Tibial artery (tissue), 4 donors: ENCODE measurements around the gene GSG1L.
"Not testable (repeated sequence)": the region's sequence is repeated elsewhere in the genome, so short reads cannot be mapped to it uniquely, and the experiment has no call there.

Source experiments
- DNase-seq, 2 donors: peaks; one replicate each; pipeline ENCODE4 v3.0.0-alpha.2; 2019
- H3K27ac ChIP-seq, 2 donors: fragments of 200-600 bp; sonication (generic) in 1 of 2; 1 replicate in 1 of 2; 2 replicates in 1 of 2; pipeline ENCODE4 v1.5.1; 2018 to 2019; ENCODE audit warnings: mild to moderate bottlenecking in 1 of 2
- H3K27me3 ChIP-seq, 2 donors: fragments of 200-600 bp; sonication (generic) in 1 of 2; one replicate each; pipeline versions ENCODE4 v1.5.1 to v1.6.0; 2016 to 2019
- H3K36me3 ChIP-seq, 3 donors: fragments of 200-600 bp; sonication (generic) in 2 of 3; one replicate each; pipeline ENCODE4 v1.5.1; 2016 to 2019; ENCODE audit warnings: mild to moderate bottlenecking in 2 of 3
- H3K4me1 ChIP-seq, 4 donors: fragments of 200-600 bp; sonication (generic) in 2 of 4; 1 replicate in 3 of 4; 2 replicates in 1 of 4; pipeline ENCODE4 v1.5.1; 2016 to 2019
- H3K4me3 ChIP-seq, 2 donors: fragments of 200-600 bp; sonication (generic) in 1 of 2; 1 replicate in 1 of 2; 2 replicates in 1 of 2; pipeline ENCODE4 v1.5.1; 2018 to 2019; ENCODE audit warnings: mild to moderate bottlenecking in 2 of 2
- H3K9me3 ChIP-seq, 3 donors: fragments of 200-600 bp; sonication (generic) in 1 of 3; one replicate each; pipeline ENCODE4 v1.5.1; 2016 to 2019
- intact Hi-C: fragments of 100-400 bp; cut with DNase I; formaldehyde crosslinking; loops from one replicate; pipeline ENCODE4 v1.15.0; 2023; ENCODE audit warnings: low total_unique reads
- TF ChIP-seq, protein P1 (sequence below), 2 experiments: fragments of 200-600 bp in 1 of 2; fragments of 450-650 bp in 1 of 2; IDR thresholded peaks; one replicate each; pipeline ENCODE4 v1.5.1; 2017 to 2019; ENCODE audit warnings: antibody characterized with exemption in 2 of 2, mild to moderate bottlenecking in 1 of 2, moderate library complexity in 1 of 2

GSG1L gene

DNA sequence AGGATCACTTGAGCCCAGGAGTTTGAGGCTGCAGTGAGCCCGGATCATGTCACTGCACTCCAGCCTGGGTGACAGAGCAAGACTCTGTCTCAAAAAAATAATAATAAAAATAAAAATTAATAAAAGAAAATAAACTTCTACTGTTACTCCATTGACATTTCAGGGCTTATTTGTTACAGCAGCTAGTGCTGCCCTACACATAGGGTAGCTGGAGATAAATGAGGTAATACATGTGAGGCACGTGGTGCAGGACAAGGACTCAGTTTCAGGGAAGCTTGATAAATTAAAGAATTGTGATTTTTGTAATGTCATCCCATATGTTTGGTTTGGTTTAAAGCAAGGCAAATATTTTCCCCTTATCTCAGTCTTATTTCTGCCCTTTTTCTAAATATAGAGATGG, 80.3 kb downstream of the GSG1L start:
- DNase-seq, result no peak
- H3K27ac ChIP-seq, result no peak overlapping the region
- peaks cover 0 to 16% (median 7%) of the 10 kb centered on the region in 4 donors for H3K4me1 ChIP-seq
- intact Hi-C loops, result no loop called here
- H3K9me3 ChIP-seq, result no peaks in the 10 kb centered on the region
- H3K27me3 ChIP-seq, result no peaks in the 10 kb centered on the region
- no peak overlapping the region for H3K4me3 ChIP-seq
- TF ChIP-seq, protein P1, sequence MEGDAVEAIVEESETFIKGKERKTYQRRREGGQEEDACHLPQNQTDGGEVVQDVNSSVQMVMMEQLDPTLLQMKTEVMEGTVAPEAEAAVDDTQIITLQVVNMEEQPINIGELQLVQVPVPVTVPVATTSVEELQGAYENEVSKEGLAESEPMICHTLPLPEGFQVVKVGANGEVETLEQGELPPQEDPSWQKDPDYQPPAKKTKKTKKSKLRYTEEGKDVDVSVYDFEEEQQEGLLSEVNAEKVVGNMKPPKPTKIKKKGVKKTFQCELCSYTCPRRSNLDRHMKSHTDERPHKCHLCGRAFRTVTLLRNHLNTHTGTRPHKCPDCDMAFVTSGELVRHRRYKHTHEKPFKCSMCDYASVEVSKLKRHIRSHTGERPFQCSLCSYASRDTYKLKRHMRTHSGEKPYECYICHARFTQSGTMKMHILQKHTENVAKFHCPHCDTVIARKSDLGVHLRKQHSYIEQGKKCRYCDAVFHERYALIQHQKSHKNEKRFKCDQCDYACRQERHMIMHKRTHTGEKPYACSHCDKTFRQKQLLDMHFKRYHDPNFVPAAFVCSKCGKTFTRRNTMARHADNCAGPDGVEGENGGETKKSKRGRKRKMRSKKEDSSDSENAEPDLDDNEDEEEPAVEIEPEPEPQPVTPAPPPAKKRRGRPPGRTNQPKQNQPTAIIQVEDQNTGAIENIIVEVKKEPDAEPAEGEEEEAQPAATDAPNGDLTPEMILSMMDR (IDR thresholded peaks at IDR 0.05), result no peak
- no peaks in the 10 kb centered on the region for H3K36me3 ChIP-seq

DNA sequence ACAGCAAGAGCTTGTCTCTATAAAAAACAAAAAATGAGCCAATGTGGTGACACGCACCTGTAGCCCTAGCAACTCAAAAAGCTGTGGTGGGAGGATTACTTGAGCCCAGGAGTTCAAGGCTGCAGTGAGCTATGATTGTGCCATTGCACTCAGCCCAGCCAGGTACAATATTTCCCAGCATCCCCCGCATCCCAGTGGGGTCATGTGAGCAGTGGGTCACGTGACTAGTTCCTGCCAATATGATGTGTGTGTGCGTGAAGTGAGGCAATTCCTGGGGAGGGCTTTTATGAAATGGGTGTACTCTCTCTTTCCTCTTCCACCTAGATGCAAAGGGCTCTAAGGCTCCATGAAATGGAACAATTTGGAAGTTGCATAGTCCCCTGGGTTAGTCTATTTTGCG, 81.3 kb downstream of the GSG1L start:
- Histone ChIP-seq H3K4me1 (peaks cover 0 to 16% (median 8%) of the 10 kb centered on the region in 4 donors), H3K27me3 (no peaks in the 10 kb centered on the region), H3K9me3 (no peaks in the 10 kb centered on the region), H3K4me3 (no peak overlapping the region), H3K27ac (no peak overlapping the region), H3K36me3 (no peaks in the 10 kb centered on the region)
- TF ChIP-seq, protein P1 (IDR thresholded peaks at IDR 0.05), result no peak
- intact Hi-C loops, result no loop called here
- peak in 1 of 2 donors; percentile 37 for DNase-seq

DNA sequence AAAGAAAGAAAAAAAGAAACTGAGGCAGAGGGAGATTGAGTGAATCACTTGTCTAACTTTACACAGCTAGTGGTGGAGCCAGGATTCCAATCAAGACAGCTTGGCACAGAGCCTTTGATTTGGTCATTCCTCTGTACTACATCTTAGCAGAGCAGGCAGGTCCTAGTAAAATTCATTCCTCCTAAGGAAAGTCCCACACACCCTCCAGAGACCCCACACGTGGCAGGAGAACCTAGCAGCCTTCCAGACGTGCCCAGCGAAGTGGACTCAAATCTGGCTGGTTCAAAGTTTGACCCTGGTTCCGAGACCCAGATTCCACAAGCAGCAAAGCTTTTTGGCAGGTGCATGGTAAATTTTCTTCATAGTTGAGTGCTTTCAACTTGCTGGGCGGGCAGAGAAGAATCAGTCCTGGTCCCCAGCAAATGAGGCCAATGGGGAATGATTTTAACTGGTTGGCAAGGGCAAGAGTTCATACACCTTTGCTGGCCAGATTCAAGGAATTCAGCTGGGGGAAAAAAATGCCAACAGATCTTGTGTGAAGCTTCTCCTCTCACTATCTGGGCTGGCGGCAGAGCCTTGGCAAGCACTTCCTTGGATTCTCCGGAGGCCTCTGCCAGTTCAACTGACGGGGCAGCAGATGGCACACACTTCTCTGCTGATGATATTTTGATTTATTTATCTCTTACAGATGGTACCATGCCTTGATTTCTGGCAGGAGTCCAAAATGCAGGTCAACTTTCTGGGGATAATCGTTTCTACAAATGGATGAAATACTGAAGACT, 82.4 kb downstream of the GSG1L start:
- no peak overlapping the region for H3K4me3 ChIP-seq
- no peaks in the 10 kb centered on the region for H3K27me3 ChIP-seq
- H3K27ac ChIP-seq, result no peak overlapping the region
- H3K36me3 ChIP-seq, result no peaks in the 10 kb centered on the region
- TF ChIP-seq, protein P1 (IDR thresholded peaks at IDR 0.05), result no peak
- DNase-seq, result peak in 1 of 2 donors; percentile 44
- intact Hi-C loops, result no loop called here
- H3K4me1 ChIP-seq, result peaks cover 0 to 16% (median 8%) of the 10 kb centered on the region in 4 donors
- H3K9me3 ChIP-seq, result no peaks in the 10 kb centered on the region

DNA sequence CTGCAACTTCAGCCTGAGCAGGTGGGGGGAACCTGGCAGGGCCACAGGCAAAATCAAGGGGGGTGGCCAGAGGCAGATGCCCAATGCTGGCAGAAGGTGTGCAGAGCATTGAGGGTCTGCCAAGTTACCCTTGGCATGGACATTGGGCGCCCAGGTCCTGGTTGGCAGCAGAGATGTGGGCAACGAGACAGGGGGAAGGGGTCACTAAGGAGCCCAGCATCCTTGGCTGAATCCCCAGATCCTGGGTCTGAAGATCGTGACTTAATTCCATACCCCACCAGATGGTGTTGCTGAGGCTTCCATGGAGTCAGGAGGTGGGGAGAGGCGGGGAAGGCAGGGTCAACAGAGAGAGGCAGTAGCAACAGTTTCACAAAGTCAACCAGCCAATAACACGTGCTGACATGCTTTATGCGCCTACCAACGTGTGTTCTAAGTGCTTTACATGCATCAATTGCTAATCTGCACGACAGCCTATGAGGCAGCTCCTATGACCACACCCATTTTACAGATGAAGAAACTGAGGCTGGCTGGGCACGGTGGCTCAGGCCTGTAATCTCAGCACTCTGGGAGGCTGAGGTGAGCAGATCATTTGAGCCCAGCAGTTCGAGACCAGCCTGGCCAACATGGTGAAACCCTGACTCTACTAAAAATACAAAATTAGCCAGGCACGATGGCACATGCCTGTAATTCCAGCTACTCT, 83.3 kb downstream of the GSG1L start:
- intact Hi-C loops, result no loop called here
- no peaks in the 10 kb centered on the region for H3K9me3 ChIP-seq
- TF ChIP-seq, protein P1 (IDR thresholded peaks at IDR 0.05), result no peak
- no peak overlapping the region for H3K4me3 ChIP-seq
- peak in 1 of 2 donors; percentile 40 for DNase-seq
- H3K36me3 ChIP-seq, result no peaks in the 10 kb centered on the region
- H3K27me3 ChIP-seq, result no peaks in the 10 kb centered on the region
- H3K27ac ChIP-seq, result no peak overlapping the region
- peaks cover 0 to 16% (median 8%) of the 10 kb centered on the region in 4 donors for H3K4me1 ChIP-seq

DNA sequence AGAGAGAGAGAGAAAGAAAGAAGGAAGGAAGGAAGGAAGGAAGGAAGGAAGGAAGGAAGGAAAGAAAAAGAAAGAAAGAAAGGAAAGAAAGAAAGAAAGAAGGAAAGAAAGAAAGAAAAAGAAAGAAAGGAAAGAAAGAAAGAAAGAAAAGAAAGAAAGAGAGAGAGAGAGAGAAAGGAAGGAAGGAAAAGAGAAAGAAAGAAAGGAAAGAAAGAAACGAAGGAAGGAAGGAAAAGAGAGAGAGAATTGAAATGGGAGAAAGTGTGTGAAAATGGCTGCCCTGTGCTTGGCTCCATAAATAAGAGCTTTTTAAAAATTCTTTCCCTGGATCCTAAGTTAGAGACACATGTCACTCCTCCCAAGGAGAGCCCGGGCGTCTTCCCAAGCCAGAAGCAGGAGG, 83.8 kb downstream of the GSG1L start:
- intact Hi-C loops, H3K9me3 ChIP-seq, H3K36me3 ChIP-seq, H3K27ac ChIP-seq, H3K27me3 ChIP-seq, DNase-seq, H3K4me3 ChIP-seq: not testable (repeated sequence)
- peaks cover 0 to 16% (median 8%) of the 10 kb centered on the region in 4 donors for H3K4me1 ChIP-seq

DNA sequence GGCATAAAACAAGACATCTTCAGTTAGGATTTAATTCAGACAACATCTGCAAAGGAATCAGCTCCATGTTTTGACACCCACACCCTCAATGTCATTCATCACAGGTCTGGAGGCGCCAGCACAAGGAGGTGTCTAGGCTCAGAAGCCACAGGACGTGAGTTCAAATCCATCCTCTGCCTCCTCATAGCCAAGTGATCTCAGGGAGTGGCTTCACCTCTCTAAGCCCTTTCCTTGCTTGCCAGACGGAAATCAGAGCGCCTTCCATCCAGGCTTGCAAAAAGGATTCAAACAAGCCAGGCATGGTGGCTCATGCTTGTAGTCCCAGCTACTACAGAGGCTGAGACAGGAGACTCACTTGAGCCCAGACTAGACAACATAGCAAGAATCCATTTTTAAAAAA, 84.6 kb downstream of the GSG1L start:
- no peaks in the 10 kb centered on the region for H3K36me3 ChIP-seq
- no peak overlapping the region for H3K27ac ChIP-seq
- H3K4me1 ChIP-seq, result peaks cover 0 to 16% (median 8%) of the 10 kb centered on the region in 4 donors
- no peaks in the 10 kb centered on the region for H3K9me3 ChIP-seq
- TF ChIP-seq, protein P1 (IDR thresholded peaks at IDR 0.05), result no peak
- no peak overlapping the region for H3K4me3 ChIP-seq
- H3K27me3 ChIP-seq, result no peaks in the 10 kb centered on the region
- intact Hi-C loops, result no loop called here
- no peak for DNase-seq
